HuH-7.5 (cell line): ENCODE data around the gene PIEZO2.
"Not testable (repeated sequence)": the region's sequence is repeated elsewhere in the genome, so short reads cannot be mapped to it uniquely, and the experiment has no call there.

Experiments
- DNase-seq: peaks from one replicate; pipeline ENCODE4 v3.0.0; 2011; ENCODE audit warnings: low spot score

PIEZO2 gene

DNA sequence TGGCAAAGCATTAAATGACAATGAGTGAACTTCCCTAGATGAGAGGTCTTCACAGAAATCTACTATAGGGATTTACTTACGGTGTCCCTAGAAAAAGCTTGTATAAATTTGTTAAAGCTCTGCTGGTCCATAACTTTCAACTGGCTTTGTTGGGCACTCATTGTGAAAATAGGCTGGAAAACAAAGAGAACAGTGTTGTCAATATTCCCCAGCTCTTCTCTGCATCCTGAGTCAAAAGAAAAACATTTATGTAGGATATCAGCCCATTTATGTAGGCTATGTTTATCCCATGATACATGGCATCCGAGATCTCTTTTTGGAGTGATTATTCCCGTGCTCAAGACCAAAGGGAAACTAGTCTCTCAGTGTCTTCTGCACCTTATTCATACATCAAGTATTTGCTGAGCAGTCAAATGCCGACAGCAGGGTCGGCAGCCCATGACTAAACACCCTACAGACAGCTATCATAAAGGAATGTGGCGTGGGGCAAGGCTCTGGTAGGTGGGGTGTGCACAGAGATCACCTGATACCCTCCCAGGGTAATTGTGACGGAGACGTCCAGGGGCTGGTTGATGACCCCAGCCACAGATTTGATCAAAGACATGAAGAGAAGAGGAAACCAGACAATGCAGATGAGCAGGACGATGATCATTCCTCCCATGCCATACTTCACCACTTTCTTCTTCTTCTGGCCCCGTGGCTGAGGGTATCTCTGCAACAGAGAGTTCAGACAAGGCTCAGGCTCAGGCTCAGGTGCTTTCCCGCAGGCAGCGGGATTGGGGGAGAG is 467.6 kb downstream of the PIEZO2 start:
- DNase-seq: no peak

DNA sequence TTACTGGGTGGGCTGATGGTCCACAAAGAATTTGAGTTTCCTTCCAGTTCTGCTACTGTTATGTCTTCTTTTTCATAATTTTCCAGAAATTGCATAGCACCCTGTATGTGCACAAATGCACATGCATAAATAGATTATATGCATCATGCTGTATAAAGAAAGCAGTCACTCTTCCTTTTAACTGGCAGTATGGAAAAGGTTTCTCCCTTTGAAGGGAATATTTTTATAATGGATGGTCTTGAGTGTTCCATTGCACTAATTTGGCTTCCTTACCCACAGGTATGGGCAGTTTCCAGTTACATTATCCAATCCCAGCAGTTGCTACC is 469.1 kb downstream of the PIEZO2 start:
- no peak for DNase-seq

DNA sequence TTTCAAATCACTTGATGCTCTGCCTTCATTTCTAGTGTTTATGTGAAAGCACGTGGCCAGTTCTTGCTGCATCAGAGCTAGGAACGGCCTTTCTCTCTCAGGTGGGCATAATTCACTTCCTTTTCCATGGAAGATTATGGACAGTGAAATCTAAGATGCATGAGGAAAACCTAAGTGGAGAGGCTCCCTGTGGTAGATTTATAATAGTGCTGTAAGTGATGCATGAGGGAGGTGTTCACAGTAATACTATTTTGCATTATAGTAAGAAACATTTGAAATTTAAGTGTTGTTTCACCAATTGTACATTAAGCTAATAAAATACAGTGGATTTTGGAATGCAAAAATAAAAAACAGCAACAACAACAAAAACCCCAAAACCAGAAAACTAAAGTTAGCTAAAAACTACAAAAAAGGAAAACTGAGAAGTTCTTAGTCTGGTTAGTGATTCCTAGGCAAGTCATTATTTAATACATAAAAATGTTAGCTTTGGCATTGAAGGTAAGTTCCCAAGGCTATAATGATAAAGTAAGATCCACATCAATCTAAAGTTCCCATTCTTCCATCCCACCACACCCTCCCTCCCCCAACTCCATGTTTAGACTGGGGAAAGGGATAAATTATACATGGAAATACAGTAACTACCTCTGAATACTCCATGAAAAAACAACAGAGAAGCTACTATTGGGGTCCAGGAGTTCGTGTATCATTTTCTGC is 469.7 kb downstream of the PIEZO2 start:
- no peak for DNase-seq

DNA sequence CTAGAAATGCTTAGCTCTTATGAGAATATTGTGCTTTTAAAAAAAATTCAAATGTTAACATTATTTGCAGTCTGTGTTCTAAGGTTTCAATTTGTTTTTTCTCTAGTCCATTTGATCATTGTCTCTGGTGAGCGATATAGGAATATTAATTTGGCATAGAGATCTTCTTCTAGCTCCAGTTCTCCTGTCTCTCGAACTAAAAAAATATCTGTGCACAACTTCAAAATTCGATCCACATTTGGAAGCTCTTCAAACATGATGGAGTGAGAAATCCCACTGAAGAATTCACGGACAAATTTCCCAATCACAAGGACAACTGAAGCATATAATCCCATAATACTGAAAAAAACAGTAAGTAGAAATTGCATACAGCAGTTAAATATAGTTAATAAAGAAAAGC is 477.9 kb downstream of the PIEZO2 start:
- DNase-seq: no peak

DNA sequence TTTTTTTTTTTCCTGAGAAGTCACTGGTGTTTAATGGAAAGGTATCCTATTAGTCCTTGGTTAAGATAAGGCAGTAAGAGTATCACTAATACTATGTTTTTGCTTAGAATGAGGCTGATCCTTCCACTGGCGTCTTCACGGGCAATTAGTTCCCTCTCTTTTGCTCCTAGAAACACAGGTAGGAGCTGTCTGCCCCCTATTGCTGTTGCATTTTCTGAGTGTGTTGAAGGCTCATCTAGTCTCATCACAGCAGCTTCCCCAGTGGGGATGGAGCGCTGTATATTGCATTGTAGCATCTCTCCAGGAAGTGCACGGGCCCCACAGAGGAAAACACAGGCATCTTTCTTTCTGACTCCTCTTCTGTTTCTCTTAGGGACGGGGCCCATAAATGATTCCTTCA is 478.5 kb downstream of the PIEZO2 start:
- no peak for DNase-seq

DNA sequence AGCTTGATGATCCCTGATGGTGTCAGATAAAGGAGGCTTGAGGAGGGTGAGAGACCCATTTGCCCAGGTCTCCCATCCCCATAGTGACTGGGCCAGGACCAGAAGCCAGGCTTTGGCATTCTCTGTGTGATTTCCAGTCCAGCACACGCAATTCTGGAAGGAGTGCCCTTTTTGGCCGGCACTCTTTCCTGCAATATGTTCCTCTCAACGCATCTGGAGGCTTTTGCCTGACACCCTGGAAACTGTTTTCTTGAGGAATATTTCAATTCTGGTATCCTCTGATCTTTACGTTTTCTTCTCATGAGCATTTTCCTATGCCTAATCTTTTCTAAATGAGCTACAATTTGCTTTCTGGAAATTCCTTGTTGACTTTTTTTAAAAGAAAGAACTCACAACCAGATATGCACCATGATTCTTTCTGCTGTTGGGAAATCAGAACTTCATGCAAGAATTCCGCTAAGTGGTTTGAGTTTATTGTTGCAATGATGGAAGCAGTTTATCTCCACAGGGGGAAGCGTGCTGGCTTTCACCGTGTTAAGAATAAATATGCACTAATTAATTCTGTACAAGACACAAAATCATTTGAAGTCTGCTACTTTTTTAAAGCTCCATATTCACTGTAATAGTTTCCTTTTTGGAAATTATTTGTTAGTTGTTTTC is 479.8 kb downstream of the PIEZO2 start:
- DNase-seq: no peak

DNA sequence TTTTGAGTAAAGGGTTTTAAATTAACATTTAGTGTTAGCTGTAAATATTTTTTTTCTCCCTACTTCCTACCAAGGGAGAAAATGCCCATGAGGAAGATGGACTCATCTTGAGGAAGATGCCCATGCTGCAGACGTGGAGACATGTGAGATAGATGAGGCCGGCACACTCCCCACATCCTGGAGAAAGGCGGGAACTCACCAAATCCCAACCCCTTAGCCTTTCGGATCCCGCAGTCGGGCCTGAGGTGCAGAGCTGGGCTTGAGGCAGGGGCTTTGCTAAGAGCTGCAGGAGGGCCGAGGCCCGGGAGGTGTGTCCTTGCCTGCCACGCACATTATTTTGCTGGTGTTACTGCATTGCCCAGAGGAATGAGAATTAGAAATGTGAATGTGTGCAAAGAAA is 485.6 kb downstream of the PIEZO2 start:
- no peak for DNase-seq

DNA sequence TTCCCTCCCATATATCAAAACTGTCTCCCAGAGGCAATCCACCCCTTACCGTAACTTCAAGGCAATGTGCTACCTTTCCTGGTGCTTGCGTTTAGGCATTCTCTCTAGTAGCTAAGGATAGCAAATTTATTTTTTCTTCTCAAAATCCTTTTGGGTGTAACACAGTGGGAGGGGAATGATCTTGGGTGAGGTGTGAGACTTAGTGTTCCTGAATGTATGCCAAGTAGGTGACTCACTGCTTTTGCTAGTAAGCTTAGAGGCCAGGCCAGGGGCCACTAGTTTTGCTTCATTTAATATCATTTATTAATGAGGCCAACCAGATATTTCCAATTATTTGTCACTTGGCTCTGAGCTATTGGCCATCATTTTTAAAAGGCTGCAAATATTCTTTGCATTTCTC is 488.1 kb downstream of the PIEZO2 start:
- no peak for DNase-seq

DNA sequence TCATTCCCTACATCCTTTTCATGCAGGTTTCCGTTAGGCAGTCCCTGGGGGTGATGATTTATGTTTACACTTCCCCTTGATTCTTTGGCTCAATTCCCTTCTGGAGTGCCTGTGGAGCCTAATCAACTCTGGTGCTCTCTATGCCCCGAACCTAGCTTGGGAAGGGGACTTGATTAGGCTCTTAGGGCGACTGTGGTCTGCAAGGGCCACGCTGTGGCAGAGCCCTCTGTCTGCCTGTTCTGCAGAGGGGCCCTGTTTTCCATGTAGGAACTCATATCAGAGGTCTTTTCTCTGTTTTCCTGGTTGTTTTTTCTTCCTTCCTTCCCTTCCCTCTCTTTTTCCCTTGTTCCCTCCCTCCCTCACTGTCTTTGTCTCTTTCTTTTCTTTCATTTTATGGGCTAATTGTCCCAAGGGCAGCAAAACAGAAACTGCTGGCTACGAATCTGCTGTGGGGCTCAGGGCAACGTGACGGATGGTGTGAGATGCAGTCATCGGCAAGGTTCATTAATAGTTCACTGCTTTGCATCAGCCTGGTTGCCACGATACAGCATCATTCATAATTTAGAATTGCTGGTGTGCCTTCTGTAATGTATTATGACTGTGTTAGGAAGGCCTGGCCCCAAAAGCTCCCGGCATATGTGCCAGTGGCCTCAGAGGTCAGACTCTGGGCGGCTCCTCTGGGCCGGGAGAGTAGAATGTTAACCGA is 489.0 kb downstream of the PIEZO2 start:
- DNase-seq: no peak

DNA sequence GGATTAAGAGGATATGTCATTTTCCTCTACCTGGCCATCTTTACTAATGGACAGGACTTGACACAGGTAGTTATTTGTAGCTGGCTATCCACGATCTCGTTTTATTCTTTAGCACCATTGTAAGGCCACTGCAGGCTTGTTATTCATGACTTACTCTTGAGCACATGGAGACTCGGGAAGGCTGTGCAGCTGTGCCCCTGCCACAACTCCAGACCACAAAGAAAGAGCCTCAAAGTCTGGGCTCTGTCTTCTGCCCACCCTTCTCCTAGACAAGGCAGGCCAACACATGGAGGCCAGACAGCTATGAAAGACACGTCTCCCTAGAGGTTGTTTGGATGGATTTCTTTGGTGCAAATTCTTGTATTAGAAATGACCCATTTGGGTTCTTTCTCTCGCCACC is 489.8 kb downstream of the PIEZO2 start:
- no peak for DNase-seq

DNA sequence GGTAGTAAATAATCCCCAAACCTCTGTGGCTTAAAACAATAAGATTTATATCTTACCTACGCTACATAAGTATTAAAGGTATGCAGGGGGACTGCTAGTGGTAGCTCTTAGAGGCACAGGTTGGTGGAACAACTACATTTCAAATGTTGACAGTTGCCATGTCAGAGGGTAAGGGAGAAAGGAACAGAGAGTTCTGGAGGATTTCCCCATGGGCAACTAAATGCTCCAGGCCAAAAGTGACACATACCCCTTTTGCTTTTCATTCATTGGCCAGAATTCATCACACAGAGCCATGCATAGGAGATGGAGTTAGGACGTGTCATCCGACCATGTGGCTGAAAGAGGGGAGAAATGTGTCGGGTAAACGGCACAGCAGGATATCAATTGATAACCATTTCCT is 490.4 kb downstream of the PIEZO2 start:
- DNase-seq: no peak

DNA sequence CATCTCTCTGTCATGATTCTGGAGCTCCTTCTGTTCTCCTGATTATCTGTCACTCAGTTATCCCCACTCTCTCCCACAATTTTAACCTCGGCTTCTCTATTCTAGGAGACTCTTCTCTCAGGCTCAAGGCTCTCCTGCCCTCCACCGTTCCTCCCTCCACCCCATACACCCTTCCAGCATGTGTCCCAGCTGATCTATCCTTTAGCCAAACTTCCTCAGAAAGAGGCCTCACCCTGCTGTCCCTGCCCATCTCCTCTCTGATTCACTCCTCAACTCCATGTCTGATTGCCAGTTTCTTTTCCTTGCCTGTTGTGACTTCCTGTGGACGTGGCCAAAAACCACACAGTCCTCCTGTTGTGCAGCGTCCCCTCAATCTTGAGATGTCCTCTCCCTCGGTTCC is 505.4 kb downstream of the PIEZO2 start:
- not testable (repeated sequence) for DNase-seq

DNA sequence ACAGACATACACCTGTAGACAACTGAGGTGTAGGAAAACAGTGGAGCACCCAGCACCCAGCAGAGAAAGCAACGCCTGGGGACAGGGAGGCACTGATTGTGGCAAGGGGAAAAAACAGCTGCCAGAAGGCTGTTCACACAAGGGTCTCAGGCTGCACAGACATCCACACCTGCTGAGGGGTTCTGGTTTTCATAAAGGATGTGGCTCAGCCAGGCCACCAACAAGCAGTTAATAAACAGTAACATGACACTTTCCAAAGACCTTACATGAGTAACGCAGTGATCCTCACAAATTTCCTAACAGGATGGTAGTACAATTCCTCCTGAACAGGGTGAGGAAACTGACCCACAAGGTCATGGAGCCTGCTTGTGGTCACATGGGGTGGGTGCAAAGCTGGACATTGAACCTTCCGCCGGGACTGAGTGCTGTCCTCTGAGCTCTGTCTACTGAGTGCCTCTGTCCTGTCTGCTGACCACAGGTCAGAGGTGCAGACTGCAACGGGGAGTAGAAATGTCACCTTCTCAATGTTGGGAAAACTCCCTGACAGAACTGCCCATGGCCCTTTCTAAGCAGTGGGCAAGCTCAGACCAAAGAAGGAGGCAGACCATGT is 506.3 kb downstream of the PIEZO2 start:
- DNase-seq: not testable (repeated sequence)

DNA sequence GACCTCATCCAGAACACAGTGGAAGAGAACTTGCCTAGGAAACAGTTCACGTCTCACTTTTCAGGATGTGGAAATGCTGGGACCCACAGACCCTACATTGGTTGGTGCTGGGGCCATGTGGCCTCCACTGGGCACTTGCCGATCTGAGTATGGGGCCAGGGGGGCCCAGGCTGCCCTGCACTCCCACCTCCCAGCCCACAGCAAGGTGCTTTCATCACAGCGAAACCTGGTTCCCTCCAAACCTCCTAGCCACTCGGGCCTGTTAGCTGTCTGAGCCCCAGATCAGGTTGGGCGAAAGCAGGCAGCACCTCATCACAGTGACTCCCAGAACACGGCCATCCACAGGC is 510.9 kb downstream of the PIEZO2 start:
- not testable (repeated sequence) for DNase-seq

DNA sequence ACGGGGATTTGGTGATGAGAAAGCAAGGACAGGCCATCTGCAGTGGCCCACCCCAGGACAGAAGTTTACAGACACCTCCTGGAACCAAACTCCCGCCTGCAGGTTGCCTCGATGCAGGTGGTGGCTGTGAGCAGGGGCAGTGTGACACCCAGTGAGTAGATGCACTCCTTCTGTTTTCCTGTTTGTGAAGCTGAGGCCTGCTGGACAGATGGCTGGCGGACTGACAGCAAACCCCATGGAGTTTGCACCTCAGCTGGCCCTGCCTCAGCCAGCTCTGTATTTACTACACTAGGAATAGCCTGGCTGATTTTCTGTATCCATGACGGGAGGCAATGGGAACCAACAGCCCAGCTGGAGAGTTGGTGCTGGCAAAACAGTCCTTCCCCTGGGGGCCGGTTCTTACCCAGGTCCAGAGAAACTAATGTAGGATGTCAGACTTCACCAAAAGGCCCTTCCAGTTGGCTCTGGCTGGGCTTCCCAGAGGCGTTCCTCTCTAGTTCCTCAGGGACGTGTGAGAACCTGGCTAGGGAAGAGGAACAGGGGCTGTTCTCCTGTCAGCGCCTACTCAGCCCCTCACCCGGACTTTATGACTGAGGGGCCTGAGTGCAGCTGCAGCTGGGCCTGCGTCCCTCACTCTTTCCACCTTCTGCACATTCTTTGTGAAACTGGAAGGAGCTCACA is 511.4 kb downstream of the PIEZO2 start:
- DNase-seq: not testable (repeated sequence)

DNA sequence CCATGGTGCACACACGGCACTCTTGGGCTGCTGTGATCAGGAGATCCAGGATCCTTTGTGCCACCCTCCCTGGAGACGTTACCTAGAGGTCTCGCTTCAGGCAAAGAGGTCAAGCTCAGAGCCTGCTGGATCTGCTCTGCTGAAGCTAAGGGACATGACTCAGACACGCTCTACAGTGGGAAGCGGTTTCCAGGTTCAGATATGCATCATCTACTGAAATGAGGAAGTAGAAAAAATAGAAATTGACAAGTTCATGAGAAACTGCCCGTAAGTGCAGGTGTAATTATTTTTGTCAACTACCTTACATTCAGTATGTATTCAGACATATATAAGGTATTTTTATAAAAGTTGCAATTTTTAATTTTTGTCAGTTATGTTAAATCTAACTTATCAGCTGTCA is 520.3 kb downstream of the PIEZO2 start:
- DNase-seq: not testable (repeated sequence)

DNA sequence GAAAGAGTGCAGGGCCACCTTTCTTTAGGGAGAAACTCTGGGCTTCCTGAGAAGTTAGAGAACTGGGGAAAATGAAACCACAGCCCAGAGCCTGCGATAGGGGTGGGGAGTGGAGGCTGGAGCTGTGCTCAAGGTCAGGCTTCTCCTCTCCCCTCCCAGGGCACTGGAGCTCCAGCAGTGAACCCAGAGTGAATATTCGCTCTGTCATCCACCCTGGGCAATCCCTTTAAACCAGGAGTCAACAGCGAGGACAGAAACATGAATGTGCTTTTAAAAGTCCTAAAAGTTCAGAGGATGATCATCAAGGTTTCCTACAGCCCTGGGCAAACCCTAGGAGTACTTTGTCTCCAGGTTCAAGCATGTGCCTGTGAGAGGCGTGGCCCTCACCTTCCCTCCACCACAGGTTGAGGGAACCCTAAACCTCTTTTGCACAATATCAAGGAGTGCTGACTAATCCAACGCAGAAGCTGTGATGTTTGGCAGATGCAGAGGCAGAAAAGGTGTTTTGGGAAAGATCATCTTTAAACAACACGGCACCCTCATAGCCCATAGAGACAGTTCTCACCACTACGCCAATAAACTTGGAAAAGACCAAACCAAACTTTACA is 522.7 kb downstream of the PIEZO2 start:
- not testable (repeated sequence) for DNase-seq

DNA sequence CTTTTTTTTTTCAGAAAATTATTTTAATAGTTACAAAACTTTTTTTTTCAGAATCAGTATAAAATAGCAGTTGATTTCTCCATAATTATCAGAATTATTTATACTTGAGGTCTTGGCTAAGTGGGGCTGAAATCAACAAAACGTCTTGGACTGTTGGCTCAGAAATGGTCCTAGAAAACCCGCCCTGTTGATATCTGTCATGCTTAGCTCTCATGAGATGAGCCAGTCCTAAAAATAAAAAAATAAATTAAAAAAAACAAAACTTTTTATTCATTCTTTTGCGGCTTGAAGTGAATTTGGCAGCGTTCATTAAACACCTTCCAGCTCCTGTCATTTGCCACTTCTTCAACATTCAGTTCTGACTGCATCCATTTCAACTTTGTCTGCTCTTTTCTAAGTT is 525.8 kb downstream of the PIEZO2 start:
- not testable (repeated sequence) for DNase-seq

DNA sequence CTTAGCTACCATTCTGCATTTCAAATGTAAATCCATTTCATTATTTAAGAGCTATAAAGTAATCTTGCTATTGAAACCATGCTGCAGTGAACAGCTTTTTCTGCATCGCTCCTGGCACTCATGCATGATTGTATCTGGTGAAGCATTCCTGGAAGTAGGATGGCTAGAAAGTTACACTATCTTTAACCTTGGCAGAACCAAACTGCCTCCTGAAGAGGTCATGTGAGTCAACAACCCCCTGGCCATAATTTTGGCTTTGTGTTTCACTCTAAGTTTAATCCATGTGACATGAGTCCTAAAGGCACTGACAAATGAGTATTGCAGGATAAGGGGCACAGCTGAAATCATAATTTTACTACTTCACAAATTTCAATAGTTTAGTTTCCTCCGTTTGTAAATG is 526.4 kb downstream of the PIEZO2 start:
- not testable (repeated sequence) for DNase-seq

DNA sequence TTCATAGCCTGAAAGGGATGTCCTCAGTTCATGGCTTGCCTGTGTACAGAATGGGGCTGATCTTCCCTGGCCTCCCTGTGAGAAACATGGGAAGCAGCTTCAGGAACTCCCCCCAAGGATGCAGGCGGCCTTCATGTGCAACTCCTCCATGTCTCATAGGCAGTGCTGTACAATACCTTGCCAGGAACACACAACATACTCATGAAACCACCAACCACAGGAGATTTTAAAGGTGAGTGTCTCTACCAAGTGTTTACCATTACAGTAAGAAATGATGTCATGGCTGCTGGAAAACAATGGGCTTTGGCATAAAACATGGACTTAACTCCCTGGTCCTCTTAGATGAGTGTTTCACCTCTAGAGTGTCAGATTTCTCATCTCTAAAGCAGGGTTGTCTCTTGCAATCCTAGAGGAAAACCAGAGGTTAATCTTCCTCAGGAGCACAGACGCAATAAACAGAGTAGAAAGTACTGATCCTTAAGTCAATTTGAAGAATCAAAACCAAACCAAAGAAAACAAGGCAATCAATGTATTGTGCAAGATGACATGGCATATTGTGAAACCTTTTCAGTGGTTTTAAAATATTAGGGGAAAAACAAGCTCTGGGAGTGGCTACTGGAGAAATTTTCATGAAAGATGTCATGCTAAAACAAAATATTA is 528.6 kb downstream of the PIEZO2 start:
- DNase-seq: not testable (repeated sequence)
